SK-N-SH treated with all-trans-retinoic acid at 6 μM for 48 hours (cell line): ENCODE results near the gene ITGB7.

Experiments used
- ATAC-seq: fragments of 200-7000 bp; cut with Tn5 transposase; 3 replicates; pipeline ENCODE4 v1.9.1; 2020; ENCODE audit warnings: mild to moderate bottlenecking, moderate library complexity
- ARNTL ChIP-seq: fragments of 450-650 bp; formaldehyde crosslinking; IDR thresholded peaks from 2 replicates; pipeline ENCODE4 v1.5.0; 2020; ENCODE audit warnings: low read depth, mild to moderate bottlenecking, moderate library complexity, borderline replicate concordance
- BACH2 ChIP-seq: fragments of 250-450 bp; sonication (Bioruptor Pico); IDR thresholded peaks from 2 replicates; pipeline ENCODE4 v1.9.0; 2021; ENCODE audit warnings: mild to moderate bottlenecking, borderline replicate concordance
- CREB5 ChIP-seq: fragments of 250-450 bp; sonication (Bioruptor Pico); IDR thresholded peaks from 2 replicates; pipeline ENCODE4 v1.5.1; 2020; ENCODE audit warnings: low read depth, mild to moderate bottlenecking, moderate library complexity
- CSRNP3 ChIP-seq: fragments of 250-450 bp; sonication (Bioruptor Pico); IDR thresholded peaks from 2 replicates; pipeline ENCODE4 v1.5.1; 2021; ENCODE audit warnings: mild to moderate bottlenecking, moderate library complexity
- ISL1 ChIP-seq: fragments of 250-450 bp; sonication (Bioruptor Pico); IDR thresholded peaks from 2 replicates; pipeline ENCODE4 v2.1.2; 2022; ENCODE audit warnings: mild to moderate bottlenecking, moderate library complexity
- OSR1 ChIP-seq: fragments of 250-450 bp; sonication (Bioruptor Pico); IDR thresholded peaks from 2 replicates; pipeline ENCODE4 v1.8.0; 2022; ENCODE audit warnings: moderate library complexity, mild to moderate bottlenecking, inconsistent platforms
- PATZ1 ChIP-seq: fragments of 250-450 bp; sonication (Bioruptor Pico); IDR thresholded peaks from 2 replicates; pipeline ENCODE4 v1.8.0; 2020; ENCODE audit warnings: mild to moderate bottlenecking, moderate library complexity, borderline replicate concordance
- POU6F1 ChIP-seq: fragments of 250-450 bp; sonication (Bioruptor Pico); IDR thresholded peaks from 2 replicates; pipeline ENCODE4 v1.8.0; 2021; ENCODE audit warnings: low read depth, mild to moderate bottlenecking, moderate library complexity, borderline replicate concordance
- SNAI2 ChIP-seq: fragments of 250-450 bp; sonication (Bioruptor Pico); IDR thresholded peaks from 2 replicates; pipeline ENCODE4 v1.5.0; 2020; ENCODE audit warnings: mild to moderate bottlenecking, moderate library complexity
- TCF4 ChIP-seq: fragments of 250-450 bp; sonication (Bioruptor Pico); IDR thresholded peaks from 2 replicates; pipeline ENCODE4 v1.8.0; 2021; ENCODE audit warnings: mild to moderate bottlenecking, moderate library complexity, borderline replicate concordance
- TOX ChIP-seq: fragments of 250-450 bp; sonication (Bioruptor Pico); IDR thresholded peaks from 2 replicates; pipeline ENCODE4 v1.8.0; 2021; ENCODE audit warnings: mild to moderate bottlenecking, moderate library complexity, borderline replicate concordance
- TSHZ2 ChIP-seq: fragments of 250-450 bp; sonication (Bioruptor Pico); IDR thresholded peaks from 2 replicates; pipeline ENCODE4 v1.5.0; 2020; ENCODE audit warnings: mild to moderate bottlenecking, moderate library complexity
- ZFP3 ChIP-seq: fragments of 250-450 bp; sonication (Bioruptor Pico); IDR thresholded peaks from 2 replicates; pipeline ENCODE4 v1.5.0; 2020; ENCODE audit warnings: mild to moderate bottlenecking, moderate library complexity
- ZNF565 ChIP-seq: fragments of 450-650 bp; formaldehyde crosslinking; conservative IDR thresholded peaks from 2 replicates; pipeline ENCODE4 v1.5.0; 2020; ENCODE audit warnings: low read depth, mild to moderate bottlenecking, moderate library complexity
- ZNF70 ChIP-seq: fragments of 450-650 bp; formaldehyde crosslinking; IDR thresholded peaks from 2 replicates; pipeline ENCODE4 v1.5.0; 2020; ENCODE audit warnings: mild to moderate bottlenecking, moderate library complexity

ITGB7 gene

GRCh38 chr12:53187145-53187899 lies 19.7 kb downstream of the ITGB7 start:
- ATAC-seq: no peak
- TF ChIP-seq CSRNP3: no peak
- no peak for TF ChIP-seq TSHZ2
- no peak for TF ChIP-seq ARNTL (CRISPR knock-in tag)
- no peak for TF ChIP-seq ZNF565 (CRISPR knock-in tag)
- TF ChIP-seq ZNF70 (CRISPR knock-in tag): no peak
- TF ChIP-seq OSR1 (CRISPR knock-in tag): no peak
- no peak for TF ChIP-seq CREB5 (CRISPR knock-in tag)
- TF ChIP-seq TCF4: no peak
- TF ChIP-seq ZFP3 (CRISPR knock-in tag): no peak
- no peak for TF ChIP-seq TOX (CRISPR knock-in tag)
- TF ChIP-seq POU6F1 (CRISPR knock-in tag): no peak
- no peak for TF ChIP-seq PATZ1
- no peak for TF ChIP-seq BACH2 (CRISPR knock-in tag)
- no peak for TF ChIP-seq SNAI2
- TF ChIP-seq, all 23 proteins: peak for 0

GRCh38 chr12:53186745-53187144 lies 20.3 kb downstream of the ITGB7 start:
- no peak for ATAC-seq
- TF ChIP-seq ARNTL (CRISPR knock-in tag) (no peak), PATZ1 (no peak; the same call in 1 of the 2 replicates), CSRNP3 (no peak), ISL1 (CRISPR knock-in tag) (peak; percentile 50; the same call in 1 of the 2 replicates)
- TF ChIP-seq, all 23 proteins: peak for 1
